Measurements from ENCODE around the gene FRMD4A. TPM values are rescaled to one million over a fixed set of nuclear protein-coding genes. Genes with fewer than 3 reads are reported as not detected.

FRMD4A gene
- total RNA-seq, 2 donors from 2014 or later: 8.6 to 10.2 TPM

DNA sequence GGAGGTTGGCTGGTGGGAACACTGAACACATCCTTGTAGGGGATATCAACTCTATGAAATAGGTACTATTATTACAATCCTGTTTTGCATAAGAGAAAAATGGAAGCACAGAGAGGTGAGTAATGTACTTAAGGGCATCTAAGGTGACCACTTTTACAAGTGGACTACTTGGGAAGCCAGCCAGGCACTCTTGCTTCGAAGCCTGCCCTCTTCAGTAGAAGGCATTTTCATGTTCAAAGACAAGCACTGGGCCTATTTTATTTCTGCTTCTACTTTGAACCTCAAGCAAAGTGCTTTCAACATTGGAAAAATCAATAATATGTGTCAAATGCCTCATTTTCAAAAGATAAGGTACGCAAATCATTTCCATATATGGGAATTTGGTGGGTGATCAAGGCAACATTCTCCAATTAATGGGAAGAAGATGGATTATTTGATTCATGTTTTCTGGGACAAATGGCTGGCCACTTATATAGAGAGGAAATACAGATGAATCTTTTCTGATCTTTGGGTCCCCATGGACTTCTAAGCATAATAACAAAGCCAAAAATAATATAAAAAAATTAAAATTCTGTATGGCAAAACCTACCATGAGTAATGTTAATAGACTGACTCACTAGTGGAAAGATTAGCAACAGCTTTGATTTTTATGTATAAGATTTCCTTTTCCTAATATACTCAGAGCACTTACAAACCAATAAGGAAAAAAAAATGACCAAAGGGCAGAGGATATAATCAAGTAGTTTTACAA is 270.2 kb downstream of the FRMD4A start:
- H3K9ac ChIP-seq (ENCODE audit: low read depth in 2 of 2, low read length in 2 of 2): no peak overlapping the region
- no peak overlapping the region for H3K27ac ChIP-seq
- H3K4me3 ChIP-seq: no peak overlapping the region
- no peaks in the 10 kb centered on the region for H3K4me1 ChIP-seq
- no peaks in the 10 kb centered on the region for H3K9me3 ChIP-seq
- intact Hi-C loops (cut with DNase I): no loop called here
- DNase-seq: no peak
- H3K27me3 ChIP-seq: no peaks in the 10 kb centered on the region
- no peak for TF ChIP-seq CTCF (IDR thresholded peaks at IDR 0.05)
- no peaks in the 10 kb centered on the region for H3K36me3 ChIP-seq

- H3K4me3 ChIP-seq: no peak overlapping the region
- DNase-seq: no peak
Observed at GRCh38 chr10:14056610-14057332, 274.0 kb downstream of the FRMD4A start.

GRCh38 chr10:14052931-14053330 is 277.8 kb downstream of the FRMD4A start:
- Histone ChIP-seq H3K4me3 (no peak overlapping the region), H3K36me3 (no peaks in the 10 kb centered on the region), H3K4me1 (no peaks in the 10 kb centered on the region), H3K27ac (no peak overlapping the region), H3K9ac (ENCODE audit: low read depth in 2 of 2, low read length in 2 of 2) (no peak overlapping the region), H3K27me3 (no peaks in the 10 kb centered on the region), H3K9me3 (no peaks in the 10 kb centered on the region)
- TF ChIP-seq CTCF (IDR thresholded peaks at IDR 0.05): no peak
- intact Hi-C loops (cut with DNase I): no loop called here
- no peak for DNase-seq

More at GRCh38 chr10:14056610-14057332, 274.0 kb downstream of the FRMD4A start:
- intact Hi-C loops (cut with DNase I): no loop called here
- no peak overlapping the region for H3K9ac ChIP-seq (ENCODE audit: low read depth in 2 of 2, low read length in 2 of 2)
- H3K4me1 ChIP-seq: no peaks in the 10 kb centered on the region
- H3K27me3 ChIP-seq: no peaks in the 10 kb centered on the region
- no peak for TF ChIP-seq CTCF (IDR thresholded peaks at IDR 0.05)
- no peaks in the 10 kb centered on the region for H3K9me3 ChIP-seq
- H3K36me3 ChIP-seq: no peaks in the 10 kb centered on the region
- H3K27ac ChIP-seq: no peak overlapping the region

- no peak overlapping the region for H3K4me3 ChIP-seq
- no peak for DNase-seq
- H3K27ac ChIP-seq: no peak overlapping the region
- TF ChIP-seq CTCF (IDR thresholded peaks at IDR 0.05): no peak
- intact Hi-C loops (cut with DNase I): no loop called here
- no peak overlapping the region for H3K9ac ChIP-seq (ENCODE audit: low read depth in 2 of 2, low read length in 2 of 2)
- H3K4me1 ChIP-seq: no peaks in the 10 kb centered on the region
- no peaks in the 10 kb centered on the region for H3K9me3 ChIP-seq
- no peaks in the 10 kb centered on the region for H3K27me3 ChIP-seq
- no peaks in the 10 kb centered on the region for H3K36me3 ChIP-seq
Observed at GRCh38 chr10:14050598-14050997, 280.1 kb downstream of the FRMD4A start.

GRCh38 chr10:14048930-14049613 is 281.7 kb downstream of the FRMD4A start:
- no peak for DNase-seq
- no peak overlapping the region for H3K27ac ChIP-seq
- H3K4me1 ChIP-seq: no peaks in the 10 kb centered on the region
- no peaks in the 10 kb centered on the region for H3K27me3 ChIP-seq
- no peak overlapping the region for H3K4me3 ChIP-seq
- H3K9ac ChIP-seq (ENCODE audit: low read depth in 2 of 2, low read length in 2 of 2): no peak overlapping the region
- H3K9me3 ChIP-seq: no peaks in the 10 kb centered on the region
- intact Hi-C loops (cut with DNase I): no loop called here
- no peaks in the 10 kb centered on the region for H3K36me3 ChIP-seq
- no peak for TF ChIP-seq CTCF (IDR thresholded peaks at IDR 0.05)
